HG03025 (cell line): ENCODE results near the gene SPACA9.

Experiments used
- ATAC-seq: cut with Tn5 transposase; IDR thresholded peaks from one replicate; pipeline ENCODE4 v1.9.1; 2021; ENCODE audit warnings: mild to moderate bottlenecking, moderate library complexity; ENCODE audit not compliant: unreplicated experiment, low FRiP score

SPACA9 gene

DNA sequence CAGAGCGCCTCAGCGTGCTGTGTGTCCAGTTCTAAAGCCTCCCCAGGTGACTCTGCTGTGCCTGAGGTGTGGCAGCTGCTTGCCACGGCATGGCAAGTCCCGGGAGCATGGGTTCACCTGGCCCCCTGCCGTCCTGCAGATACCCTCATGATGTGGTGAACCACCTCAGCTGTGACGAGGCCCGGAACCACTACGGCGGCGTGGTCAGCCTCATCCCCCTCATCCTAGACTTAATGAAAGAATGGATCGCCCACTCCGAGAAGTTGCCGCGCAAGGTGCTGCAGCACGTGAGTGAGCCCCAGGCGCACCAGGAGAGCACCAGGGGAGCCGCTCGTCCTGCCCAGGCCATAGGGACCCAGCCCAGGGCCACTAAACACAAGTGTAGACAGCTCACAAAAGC is 9.5 kb downstream of the SPACA9 start:
- ATAC-seq, result no peak

DNA sequence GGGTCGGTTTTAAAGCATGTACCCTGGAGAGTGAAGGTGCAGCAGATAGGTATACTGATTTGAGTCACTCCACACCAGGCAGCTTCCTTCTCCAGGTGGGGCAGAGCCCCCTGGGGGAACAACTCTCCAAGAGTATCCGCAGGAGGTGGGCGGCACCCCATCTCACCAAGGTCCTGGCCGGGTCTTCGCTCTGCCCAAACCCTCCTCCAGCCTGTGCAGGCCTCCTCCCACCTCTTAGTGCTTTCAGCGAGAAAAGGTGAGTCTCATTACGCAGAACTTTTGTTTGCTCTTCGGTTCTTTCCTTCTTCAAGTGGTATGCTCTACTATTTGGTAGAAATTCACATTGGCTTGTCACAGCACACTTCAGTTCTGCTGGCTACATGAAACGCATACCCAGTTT is 13.7 kb downstream of the SPACA9 start:
- no peak for ATAC-seq

DNA sequence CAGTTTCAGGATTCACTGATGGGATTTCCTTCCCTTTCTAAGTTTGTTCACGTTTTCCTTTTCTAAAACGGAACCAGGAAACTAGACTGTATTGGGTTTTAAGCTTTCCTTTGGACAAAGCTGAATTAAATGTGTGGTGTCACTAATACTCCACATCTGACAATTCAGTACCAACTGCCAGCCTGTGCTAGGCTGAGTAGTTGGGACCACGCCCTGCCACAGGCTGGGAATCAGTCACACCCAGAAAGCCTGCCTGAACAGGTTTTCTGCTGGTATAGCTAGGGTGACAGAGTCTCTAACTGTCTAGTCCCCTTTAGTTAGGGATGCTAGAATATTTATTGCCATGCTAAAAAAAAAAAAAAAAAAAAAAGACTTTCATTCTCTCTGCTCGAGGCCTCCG is 15.6 kb downstream of the SPACA9 start:
- ATAC-seq, result no peak

DNA sequence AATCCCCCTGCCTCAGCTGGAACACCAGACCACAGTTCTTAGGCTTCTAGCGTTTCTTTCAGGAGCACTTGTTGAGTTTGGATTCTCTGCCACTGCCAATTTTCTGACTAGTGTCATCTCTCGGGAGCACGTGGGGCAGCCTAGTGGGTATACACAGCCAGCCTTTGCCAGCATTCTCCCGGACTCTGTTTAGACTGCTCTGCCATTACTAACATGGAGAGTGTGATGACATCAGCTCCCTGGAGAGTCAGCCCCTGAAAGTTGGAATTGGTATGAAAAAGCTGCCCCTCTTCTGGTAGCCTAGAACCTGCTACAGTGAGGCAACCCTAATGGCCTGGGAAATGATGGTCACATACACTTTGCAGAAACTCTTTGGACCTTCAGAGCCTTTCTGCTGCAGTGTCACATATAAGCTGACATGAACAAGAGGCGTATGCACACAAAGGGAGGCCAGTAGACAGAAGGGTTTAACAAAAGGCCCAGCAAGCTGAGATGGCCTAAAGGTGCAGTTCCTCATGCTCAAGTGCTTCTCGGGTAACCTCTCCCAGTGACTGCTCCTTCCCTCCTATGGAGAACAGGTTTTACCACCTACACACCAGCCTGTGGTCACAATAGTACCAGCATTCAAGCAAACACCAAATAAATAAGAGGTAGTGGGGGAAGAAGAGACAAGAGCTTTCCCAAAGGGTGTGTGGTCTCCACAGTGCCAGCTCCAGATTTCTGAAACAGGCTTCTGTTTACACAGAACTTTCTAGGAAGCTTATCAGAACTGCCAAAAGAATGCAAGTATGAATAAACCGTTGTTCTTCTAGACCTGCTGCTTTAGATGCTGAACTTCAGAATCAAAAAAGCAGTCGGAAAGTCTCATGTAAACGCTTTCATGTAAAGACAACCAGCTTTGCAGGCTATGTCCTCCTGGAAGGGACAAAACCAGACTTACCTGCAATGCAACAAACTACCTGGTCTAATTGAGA is 16.5 kb downstream of the SPACA9 start:
- ATAC-seq, result no peak

DNA sequence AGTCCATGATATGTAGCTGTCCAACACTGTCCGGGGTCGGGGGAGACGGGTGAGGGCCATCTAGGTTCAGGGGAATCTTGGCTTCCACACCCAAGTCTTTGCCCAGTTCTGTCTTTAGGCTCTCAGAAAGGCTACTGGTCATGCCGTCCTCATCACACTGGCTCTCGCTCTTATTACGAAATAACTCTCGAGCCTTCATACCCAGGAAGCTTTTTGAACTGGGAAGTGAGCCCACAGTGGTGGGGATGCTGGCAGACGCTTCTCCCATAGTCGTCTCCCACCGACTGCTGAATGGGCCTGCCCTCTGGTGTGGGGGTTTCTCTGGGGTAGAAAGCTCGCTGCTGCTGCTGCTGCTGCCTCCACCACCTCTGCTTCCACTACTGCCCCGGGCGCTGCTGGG is 17.6 kb downstream of the SPACA9 start:
- ATAC-seq, result no peak

DNA sequence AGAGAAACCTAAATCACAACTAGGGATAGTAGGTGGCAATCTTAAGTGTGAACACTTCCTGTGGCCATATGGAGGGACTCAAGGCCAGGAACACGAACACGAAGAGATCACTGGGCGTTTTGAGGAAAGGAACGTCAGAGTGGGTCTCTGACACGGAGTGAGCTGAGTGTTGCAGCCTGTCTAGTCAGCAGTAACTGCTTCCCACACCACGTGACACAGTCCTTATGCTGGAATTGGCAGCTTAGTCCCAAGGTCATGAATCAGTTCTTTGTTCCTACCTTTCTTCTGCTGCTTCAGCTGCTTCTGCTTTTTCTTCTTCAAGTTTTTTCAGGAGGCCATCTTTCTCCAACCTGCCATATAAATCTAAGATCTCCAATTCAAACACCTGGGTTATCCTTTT is 18.2 kb downstream of the SPACA9 start:
- ATAC-seq, result no peak

DNA sequence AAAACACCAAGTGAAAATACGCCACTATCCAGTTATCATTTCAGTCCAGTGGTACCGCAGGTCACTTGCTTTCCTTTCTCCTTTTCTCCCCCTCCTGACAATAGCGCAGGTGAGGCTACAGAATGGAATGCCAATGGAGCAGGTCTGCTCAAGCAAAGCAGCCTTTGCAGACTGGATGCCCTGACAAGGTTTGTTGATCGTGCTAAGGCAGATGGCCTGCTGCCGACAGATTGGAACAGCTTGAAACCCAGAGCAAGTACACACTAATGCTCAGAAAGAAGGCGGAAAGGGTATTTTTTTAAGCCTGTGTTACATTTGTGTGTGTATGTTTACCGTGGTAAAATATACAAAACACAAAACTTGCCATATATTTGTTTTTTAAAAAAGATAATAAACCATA is 19.4 kb downstream of the SPACA9 start:
- no peak for ATAC-seq

DNA sequence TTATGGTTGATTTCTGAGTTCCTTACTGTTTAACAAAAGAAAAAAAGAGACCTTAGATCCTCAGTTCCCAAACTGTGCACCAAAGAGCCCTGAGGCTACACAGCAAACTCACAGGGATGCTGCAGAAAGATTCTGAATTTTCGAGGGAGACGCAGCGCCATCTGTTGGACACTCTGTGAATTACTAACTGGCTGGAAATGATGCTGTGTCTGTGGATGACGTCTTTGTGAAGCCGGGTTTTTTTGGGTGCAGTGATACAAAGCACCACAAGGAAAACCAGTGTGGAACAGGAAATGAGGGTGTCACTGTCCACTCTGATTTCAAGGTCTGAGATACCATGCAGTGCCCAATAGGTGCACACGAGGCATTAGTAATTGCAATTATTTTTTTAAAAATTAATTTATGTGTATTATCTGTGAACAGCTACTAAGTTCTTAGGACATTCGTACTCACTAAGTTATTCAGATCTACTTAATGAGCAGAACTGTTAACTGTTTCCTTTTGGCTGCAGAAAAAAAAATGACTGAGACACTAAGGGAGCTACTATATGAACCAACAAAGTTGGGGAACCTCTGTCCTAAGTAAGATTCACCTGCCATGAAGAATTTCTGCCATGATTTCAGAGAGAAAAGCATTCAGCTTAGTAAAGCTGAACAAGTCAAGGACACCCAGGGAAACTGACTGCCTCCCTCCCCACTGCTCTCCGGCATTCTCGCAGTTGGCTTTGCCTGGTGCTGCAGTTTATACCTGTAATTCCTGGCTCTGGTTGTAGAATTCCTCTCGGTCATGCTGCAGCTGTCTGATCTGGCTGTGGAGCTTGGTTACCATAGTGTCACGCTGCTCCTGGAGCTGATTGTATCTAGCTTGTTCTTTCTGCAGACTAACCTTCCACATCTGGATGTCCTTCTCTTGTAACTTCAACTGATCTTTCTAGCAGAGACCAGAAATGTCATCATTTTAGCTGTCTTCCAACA is 23.4 kb downstream of the SPACA9 start:
- no peak for ATAC-seq

DNA sequence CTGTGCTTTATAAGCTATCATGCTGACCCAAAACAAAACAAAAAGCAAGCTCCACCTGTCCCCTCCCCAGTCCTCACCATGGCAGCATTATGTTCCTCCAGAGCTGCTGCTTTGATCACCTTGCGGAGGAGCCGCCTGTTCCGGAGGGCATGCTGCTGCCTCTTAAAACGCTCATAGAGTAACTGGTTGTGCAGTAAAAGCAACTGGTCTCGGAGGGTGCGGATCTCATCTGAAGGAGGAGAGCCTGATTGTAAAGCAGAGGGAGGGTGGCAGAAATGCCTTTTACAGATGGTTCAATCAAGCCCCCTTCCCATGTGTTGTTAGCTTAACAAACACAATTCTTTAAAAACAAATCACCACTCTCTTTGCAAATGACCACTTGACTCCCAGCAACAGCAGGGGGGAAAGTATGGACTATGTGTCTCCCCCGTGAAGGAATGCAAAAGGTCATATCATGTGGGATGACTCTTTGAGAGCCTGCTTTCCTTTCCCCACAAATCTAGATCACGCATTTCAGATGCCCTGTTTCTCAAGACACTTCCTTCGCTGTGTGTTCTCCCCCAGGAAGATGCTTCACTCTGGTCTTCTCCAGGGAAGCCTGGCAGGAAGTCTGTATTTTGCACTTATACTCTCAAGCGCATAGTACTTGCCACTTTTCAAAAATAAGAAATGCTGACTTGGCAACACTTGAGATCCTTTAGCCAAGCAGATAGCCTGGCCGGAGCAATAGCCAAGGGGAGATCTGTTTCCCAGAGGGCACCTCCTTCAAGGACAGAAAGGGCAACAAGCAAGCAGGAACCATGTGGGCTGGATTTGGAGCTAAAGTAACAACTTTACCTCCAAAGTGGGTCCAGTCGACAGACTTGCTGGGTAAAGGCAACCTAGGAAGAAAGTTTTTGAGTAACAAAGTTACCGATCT is 25.1 kb downstream of the SPACA9 start:
- ATAC-seq, result no peak

DNA sequence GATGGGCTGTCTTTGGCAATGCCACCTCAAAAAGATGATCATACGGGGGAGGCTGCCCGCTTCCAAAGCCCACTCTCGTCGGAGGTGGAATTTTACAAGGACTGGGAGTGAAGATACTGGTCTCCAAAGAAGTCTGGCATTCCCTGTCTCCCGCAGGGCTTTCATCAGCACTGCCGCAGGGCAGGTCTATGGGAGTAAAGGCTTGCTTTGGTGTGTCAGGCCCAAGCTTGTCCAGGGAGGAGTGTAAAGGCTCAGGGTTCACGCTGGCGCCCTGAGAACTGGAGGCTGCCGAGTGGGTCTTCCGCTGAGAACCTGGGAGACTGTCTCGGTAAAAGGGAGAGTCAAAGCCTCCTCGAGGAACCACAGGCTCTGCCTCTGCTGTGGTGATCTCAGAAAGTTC is 27.0 kb downstream of the SPACA9 start:
- no peak for ATAC-seq

DNA sequence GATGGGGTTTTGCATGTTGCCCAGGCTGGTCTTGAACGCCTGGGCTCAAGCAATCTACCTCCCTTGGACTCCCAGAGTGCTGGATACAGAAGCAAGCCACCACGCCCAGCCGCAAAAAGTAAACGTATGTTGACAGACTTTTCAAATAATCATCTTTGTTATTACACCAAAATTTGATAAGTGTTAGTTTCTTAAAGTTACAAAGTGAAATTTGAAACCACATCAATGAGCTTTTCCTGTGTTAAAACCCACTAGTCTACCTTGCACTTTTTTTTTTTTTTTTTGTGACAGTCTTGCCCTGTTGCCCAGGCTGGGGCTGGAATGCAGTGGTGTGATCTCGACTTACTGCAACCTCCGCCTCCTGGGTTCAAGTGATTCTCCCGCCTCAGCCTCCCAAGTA is 29.9 kb downstream of the SPACA9 start:
- ATAC-seq, result no peak

DNA sequence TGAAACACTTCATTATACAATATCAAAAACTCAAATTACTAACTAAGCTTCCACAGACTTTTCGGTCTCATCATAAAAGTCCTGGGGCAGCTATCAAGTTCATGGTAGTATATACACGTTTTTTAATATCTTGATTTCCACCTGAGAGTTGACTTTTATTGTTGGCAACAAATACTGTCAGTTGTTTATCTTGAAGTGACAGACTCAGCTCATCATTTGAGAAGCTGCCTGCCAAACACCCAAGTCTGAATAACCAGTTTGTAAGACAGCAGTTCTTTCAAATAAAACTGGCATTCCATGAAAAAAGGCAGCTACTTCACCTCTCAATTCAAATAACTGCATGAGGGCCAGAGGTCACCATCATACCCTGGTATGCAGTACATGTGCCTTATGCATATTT is 30.6 kb downstream of the SPACA9 start:
- no peak for ATAC-seq

DNA sequence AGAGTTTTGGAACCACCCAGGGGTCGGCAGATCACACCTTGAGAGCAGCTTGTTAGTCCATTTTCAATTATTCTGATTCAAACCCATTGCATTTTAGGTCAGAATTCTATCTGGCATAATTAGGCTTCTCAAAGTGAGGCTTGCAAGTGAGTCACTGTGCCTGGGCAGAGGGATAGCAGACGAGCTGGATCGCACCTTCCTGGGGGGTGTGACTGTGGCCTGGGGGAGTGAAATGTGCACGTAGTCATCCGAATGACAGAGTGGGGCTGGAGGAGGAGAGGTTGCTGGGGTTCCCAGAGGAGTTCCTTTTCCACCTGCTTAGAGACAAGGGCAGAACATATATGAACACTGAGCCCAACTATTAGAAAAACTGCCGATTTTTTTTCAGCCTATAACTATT is 31.7 kb downstream of the SPACA9 start:
- no peak for ATAC-seq

DNA sequence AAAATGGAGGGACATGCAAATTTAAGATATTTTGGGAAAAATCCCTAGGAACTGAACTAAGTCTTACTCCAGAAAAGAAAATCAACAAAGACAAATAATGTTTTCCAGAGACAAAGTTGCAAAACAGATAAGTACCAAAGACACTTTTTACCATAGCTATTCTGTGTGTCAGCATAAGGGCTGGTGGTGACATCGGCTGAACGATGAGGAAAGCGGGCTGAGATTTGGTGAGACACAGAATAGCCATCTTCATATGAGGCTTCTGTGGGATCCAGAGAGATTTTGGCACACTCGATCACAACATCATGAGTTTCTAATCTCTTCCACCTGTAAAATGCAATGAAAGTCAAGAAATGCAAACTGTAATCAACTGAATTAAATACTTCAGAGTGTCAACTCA is 33.4 kb downstream of the SPACA9 start:
- no peak for ATAC-seq

DNA sequence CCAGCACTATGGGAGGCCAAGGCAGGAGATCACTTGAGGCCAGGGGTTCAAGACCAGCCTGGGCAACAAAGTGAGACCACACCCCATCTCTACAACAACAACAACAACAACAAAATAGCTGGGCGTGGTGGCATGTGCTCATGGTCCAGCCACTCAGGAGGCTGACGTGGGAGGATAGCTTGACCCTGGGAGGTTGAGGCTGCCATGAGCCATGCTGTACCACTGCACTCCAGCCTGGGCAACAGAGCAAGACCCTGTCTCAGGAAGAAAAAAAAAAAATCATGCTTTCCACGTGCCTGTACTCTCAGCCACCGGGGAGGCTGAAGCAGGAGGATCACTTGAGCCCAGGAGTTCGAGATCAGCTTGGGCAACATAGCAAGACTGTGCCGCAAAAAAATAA is 36.2 kb downstream of the SPACA9 start:
- ATAC-seq, result no peak

DNA sequence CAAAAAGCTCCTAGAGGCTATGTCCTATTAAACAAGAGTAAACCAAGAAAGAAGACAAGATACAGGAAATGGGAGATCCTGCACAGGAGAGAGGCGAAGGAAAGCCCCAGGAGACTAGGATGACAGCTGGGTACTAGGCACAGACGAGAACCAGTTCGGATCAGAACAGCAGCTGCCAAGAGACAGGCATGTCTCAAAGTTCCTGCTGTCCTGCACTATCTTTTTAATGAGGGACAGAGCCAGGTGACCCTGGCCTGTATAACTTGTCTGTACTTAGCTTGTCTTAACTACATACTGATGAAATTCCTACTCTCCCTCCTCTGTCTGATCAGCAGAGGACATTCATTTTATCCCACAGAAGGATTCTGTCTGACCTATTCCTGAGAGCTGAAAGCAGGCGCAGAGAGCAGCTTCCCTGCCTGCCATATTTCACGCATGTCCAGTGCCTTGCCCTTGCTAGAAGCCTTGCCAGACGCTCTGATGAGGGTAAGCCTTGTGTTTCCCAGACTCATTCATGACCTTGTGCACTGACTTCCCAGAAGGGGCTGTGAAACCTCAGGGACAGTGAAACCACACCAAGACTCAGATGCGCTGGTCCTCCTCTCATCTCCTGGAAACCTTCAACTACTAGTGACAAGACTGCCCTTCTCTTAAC is 41.0 kb downstream of the SPACA9 start:
- no peak for ATAC-seq

DNA sequence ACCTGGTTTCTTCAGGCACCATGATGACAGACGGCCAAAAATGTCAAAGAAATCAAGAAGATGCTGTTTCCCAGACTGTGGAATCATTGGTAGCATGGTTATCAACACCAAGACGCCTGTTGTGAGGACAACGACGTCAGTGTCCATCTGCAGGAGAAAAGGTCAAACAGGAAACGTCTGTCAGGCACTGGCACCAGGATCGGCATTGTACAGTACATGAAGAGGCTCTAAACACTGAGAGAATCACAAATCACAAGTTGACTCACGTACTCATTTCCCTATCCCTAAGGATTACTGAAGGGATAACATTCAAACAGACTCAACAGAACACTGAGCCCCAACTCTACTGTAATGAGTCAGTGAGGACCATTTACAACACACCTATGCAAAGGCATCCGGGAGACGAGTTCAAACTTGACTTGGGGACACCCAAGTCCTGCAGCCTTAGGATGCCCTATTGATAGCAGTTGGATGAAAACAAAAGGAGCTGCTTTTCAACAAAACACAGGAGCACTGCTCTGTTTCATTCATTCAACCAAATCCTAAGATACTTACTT is 44.7 kb downstream of the SPACA9 start:
- ATAC-seq, result no peak

DNA sequence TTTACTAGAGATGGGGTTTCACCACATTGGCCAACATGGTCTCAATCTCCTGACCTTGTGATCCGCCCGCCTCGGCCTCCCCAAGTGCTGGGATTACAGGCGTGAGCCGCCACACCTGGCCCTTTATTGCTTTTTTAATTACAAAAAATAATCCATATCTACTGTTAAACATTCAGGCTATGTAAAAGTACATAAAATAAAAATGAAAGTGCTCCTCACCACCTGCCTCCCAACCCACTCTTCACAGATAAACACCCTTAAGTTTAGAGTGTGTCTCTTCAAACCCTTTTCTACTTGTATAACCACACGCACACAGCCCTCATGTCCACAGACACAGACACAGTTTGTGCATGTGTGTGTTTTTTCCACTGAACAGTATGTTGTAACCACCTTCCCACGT is 49.0 kb downstream of the SPACA9 start:
- no peak for ATAC-seq

DNA sequence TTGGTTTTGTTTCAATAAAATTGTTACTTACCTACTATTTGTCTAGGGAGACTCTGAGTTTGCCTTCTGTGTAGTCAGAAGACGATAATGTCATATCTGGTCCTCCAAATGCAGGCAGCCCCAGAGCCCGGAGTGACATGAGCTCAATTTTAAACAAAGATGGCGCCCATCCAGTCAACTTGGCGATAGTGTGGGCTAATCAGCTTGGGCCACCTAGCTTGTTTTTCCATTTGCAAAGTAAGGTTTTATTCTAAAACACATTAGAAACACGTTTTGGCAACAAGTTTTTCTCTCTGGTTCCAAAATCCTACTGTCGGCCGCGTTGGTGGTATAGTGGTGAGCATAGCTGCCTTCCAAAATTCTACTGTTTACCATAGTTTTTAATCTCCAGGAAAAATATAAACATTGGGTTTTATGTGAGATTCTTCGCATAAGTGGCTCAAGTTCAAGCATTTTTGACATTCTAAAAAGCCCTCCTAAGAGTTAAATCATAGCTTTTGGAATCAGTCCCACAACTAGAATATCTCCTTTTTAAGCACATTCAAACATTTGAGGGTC is 52.6 kb downstream of the SPACA9 start:
- no peak for ATAC-seq
